Measurements from ENCODE around the gene LSM4.
A peak's percentile ranks its signal among the peaks of the same experiment; 100 is the strongest.

LSM4 gene

GRCh38 chr19:18311502-18312091 lies 11.3 kb downstream of the LSM4 start:
- DNase-seq (ENCODE audit: low read depth, low spot score): no peak

GRCh38 chr19:18310966-18311365 lies 11.9 kb downstream of the LSM4 start:
- no peak for DNase-seq (ENCODE audit: low read depth, low spot score)

GRCh38 chr19:18310118-18310909 lies 12.6 kb downstream of the LSM4 start:
- DNase-seq (ENCODE audit: low read depth, low spot score): no peak

- no peak for DNase-seq (ENCODE audit: low read depth, low spot score)
Observed at GRCh38 chr19:18309525-18310064, 13.3 kb downstream of the LSM4 start.

- no peak for DNase-seq (ENCODE audit: low read depth, low spot score)
Observed at GRCh38 chr19:18308948-18309325, 13.9 kb downstream of the LSM4 start.

GRCh38 chr19:18308051-18308947 lies 14.6 kb downstream of the LSM4 start:
- no peak for DNase-seq (ENCODE audit: low read depth, low spot score)

- no peak for DNase-seq (ENCODE audit: low read depth, low spot score)
Observed at GRCh38 chr19:18307271-18307681, 15.6 kb downstream of the LSM4 start.

- no peak for DNase-seq (ENCODE audit: low read depth, low spot score)
Observed at GRCh38 chr19:18306888-18307260, 16.0 kb downstream of the LSM4 start.

- DNase-seq (ENCODE audit: low read depth, low spot score): no peak
Observed at GRCh38 chr19:18306209-18306887, 16.5 kb downstream of the LSM4 start.

- peak; percentile 87 for DNase-seq (ENCODE audit: low read depth, low spot score)
Observed at GRCh38 chr19:18304458-18305310, 18.2 kb downstream of the LSM4 start.

GRCh38 chr19:18304208-18304457 lies 18.7 kb downstream of the LSM4 start:
- no peak for DNase-seq (ENCODE audit: low read depth, low spot score)

- DNase-seq (ENCODE audit: low read depth, low spot score): no peak
Observed at GRCh38 chr19:18301718-18302111, 21.2 kb downstream of the LSM4 start.

GRCh38 chr19:18300930-18301717 lies 21.8 kb downstream of the LSM4 start:
- DNase-seq (ENCODE audit: low read depth, low spot score): no peak

- no peak for DNase-seq (ENCODE audit: low read depth, low spot score)
Observed at GRCh38 chr19:18299654-18300053, 23.2 kb downstream of the LSM4 start.

- DNase-seq (ENCODE audit: low read depth, low spot score): no peak
Observed at GRCh38 chr19:18298601-18299000, 24.3 kb downstream of the LSM4 start.

- DNase-seq (ENCODE audit: low read depth, low spot score): no peak
Observed at GRCh38 chr19:18297308-18297707, 25.6 kb downstream of the LSM4 start.

GRCh38 chr19:18295034-18295451 lies 27.8 kb downstream of the LSM4 start:
- DNase-seq (ENCODE audit: low read depth, low spot score): no peak

GRCh38 chr19:18294467-18294864 lies 28.4 kb downstream of the LSM4 start:
- DNase-seq (ENCODE audit: low read depth, low spot score): no peak

- no peak for DNase-seq (ENCODE audit: low read depth, low spot score)
Observed at GRCh38 chr19:18293642-18294466, 29.0 kb downstream of the LSM4 start.

Measured in brain pericyte (primary cell).